HepG2 (cell line): ENCODE measurements around the gene LSM5.

Experiments used
- CBX2 ChIP-seq, 2 experiments: fragments of 200-600 bp in 1 of 2; sonication (generic); formaldehyde crosslinking in 1 of 2; IDR thresholded peaks; 2 replicates each; pipeline versions ENCODE4 v1.7.0 to v1.8.1; 2018 to 2022; ENCODE audit warnings: low read depth in 2 of 2, low read length in 1 of 2, mild to moderate bottlenecking in 1 of 2, missing genetic modification reagents in 1 of 2
- EP300 ChIP-seq, 3 experiments: sonication (generic) in 1 of 3; formaldehyde crosslinking in 1 of 3; IDR thresholded peaks; 2 replicates each; pipeline versions ENCODE4 v1.5.1 to v1.6.1; 2011 to 2020; ENCODE audit warnings: low read depth in 2 of 3, low read length in 2 of 3, borderline replicate concordance in 1 of 3, improper control_type of control experiment in 1 of 3, mild to moderate bottlenecking in 1 of 3, missing genetic modification reagents in 1 of 3, moderate library complexity in 1 of 3
- KLF9 ChIP-seq: IDR thresholded peaks from 2 replicates; pipeline ENCODE4 v1.6.1; 2016; ENCODE audit warnings: low read depth
- SMARCC2 ChIP-seq: fragments of 450-650 bp; IDR thresholded peaks from 2 replicates; pipeline ENCODE4 v1.6.1; 2017; ENCODE audit warnings: antibody characterized with exemption, mild to moderate bottlenecking
- YY1 ChIP-seq: IDR thresholded peaks from 2 replicates; pipeline ENCODE4 v1.6.1; 2011; ENCODE audit warnings: low read length, low read depth, moderate library complexity, mild to moderate bottlenecking; ENCODE audit not compliant: insufficient read depth, insufficient replicate concordance
- ZBTB42 ChIP-seq: sonication (generic); formaldehyde crosslinking; IDR thresholded peaks from 2 replicates; pipeline ENCODE4 v1.5.0; 2020; ENCODE audit warnings: mild to moderate bottlenecking, missing genetic modification reagents
- ZNF549 ChIP-seq: sonication (generic); formaldehyde crosslinking; IDR thresholded peaks from 2 replicates; pipeline ENCODE4 v1.5.0; 2020; ENCODE audit warnings: missing genetic modification reagents
- ZNF720 ChIP-seq: sonication (generic); formaldehyde crosslinking; IDR thresholded peaks from 2 replicates; pipeline ENCODE4 v1.4.0; 2020; ENCODE audit warnings: missing genetic modification reagents
- TF ChIP-seq, protein P1 (sequence below): sonication (generic); formaldehyde crosslinking; IDR thresholded peaks from 2 replicates; pipeline ENCODE4 v1.4.0; 2020; ENCODE audit warnings: missing genetic modification reagents, borderline replicate concordance
- TF ChIP-seq, protein P2 (sequence below): sonication (generic); formaldehyde crosslinking; IDR thresholded peaks from 2 replicates; pipeline ENCODE4 v1.5.0; 2020; ENCODE audit warnings: mild to moderate bottlenecking, missing genetic modification reagents, moderate library complexity
- TF ChIP-seq, protein P3 (sequence below): IDR thresholded peaks from 2 replicates; pipeline ENCODE4 v1.6.1; 2016
- TF ChIP-seq, protein P4 (sequence below): sonication (generic); formaldehyde crosslinking; conservative IDR thresholded peaks from 2 replicates; pipeline ENCODE4 v1.4.0; 2020; ENCODE audit warnings: missing genetic modification reagents
- TF ChIP-seq, protein P5 (sequence below): sonication (generic); formaldehyde crosslinking; IDR thresholded peaks from 2 replicates; pipeline ENCODE4 v1.4.0; 2020; ENCODE audit warnings: missing genetic modification reagents, borderline replicate concordance
- TF ChIP-seq, protein P6 (sequence below): sonication (generic); formaldehyde crosslinking; IDR thresholded peaks from 2 replicates; pipeline ENCODE4 v1.4.0; 2020; ENCODE audit warnings: mild to moderate bottlenecking, missing genetic modification reagents

DNA sequence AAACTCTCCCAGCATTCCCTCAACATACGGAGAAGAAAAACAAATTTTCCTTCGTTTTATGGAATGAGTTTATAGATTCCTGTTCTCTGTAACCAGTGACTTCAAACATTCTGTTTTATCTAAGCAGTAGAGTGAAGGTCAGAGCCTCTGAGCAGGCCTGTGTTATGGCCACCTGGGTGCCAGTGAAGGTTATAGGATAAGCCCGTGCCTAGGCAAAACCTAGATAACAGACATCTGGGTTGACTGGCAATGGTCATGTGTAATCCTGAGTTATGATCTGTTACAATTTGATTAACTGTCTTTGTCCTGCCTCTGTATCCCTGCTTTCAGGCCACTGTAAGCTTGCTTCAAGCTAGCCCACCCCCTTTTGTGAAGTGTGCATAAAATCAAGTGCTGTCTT is 8.3 kb downstream of the LSM5 start:
- TF ChIP-seq, protein P1, sequence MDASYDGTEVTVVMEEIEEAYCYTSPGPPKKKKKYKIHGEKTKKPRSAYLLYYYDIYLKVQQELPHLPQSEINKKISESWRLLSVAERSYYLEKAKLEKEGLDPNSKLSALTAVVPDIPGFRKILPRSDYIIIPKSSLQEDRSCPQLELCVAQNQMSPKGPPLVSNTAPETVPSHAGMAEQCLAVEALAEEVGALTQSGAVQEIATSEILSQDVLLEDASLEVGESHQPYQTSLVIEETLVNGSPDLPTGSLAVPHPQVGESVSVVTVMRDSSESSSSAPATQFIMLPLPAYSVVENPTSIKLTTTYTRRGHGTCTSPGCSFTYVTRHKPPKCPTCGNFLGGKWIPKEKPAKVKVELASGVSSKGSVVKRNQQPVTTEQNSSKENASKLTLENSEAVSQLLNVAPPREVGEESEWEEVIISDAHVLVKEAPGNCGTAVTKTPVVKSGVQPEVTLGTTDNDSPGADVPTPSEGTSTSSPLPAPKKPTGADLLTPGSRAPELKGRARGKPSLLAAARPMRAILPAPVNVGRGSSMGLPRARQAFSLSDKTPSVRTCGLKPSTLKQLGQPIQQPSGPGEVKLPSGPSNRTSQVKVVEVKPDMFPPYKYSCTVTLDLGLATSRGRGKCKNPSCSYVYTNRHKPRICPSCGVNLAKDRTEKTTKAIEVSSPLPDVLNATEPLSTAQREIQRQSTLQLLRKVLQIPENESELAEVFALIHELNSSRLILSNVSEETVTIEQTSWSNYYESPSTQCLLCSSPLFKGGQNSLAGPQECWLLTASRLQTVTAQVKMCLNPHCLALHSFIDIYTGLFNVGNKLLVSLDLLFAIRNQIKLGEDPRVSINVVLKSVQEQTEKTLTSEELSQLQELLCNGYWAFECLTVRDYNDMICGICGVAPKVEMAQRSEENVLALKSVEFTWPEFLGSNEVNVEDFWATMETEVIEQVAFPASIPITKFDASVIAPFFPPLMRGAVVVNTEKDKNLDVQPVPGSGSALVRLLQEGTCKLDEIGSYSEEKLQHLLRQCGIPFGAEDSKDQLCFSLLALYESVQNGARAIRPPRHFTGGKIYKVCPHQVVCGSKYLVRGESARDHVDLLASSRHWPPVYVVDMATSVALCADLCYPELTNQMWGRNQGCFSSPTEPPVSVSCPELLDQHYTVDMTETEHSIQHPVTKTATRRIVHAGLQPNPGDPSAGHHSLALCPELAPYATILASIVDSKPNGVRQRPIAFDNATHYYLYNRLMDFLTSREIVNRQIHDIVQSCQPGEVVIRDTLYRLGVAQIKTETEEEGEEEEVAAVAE (CRISPR knock-in tag) = no peak
- TF ChIP-seq, protein P2, sequence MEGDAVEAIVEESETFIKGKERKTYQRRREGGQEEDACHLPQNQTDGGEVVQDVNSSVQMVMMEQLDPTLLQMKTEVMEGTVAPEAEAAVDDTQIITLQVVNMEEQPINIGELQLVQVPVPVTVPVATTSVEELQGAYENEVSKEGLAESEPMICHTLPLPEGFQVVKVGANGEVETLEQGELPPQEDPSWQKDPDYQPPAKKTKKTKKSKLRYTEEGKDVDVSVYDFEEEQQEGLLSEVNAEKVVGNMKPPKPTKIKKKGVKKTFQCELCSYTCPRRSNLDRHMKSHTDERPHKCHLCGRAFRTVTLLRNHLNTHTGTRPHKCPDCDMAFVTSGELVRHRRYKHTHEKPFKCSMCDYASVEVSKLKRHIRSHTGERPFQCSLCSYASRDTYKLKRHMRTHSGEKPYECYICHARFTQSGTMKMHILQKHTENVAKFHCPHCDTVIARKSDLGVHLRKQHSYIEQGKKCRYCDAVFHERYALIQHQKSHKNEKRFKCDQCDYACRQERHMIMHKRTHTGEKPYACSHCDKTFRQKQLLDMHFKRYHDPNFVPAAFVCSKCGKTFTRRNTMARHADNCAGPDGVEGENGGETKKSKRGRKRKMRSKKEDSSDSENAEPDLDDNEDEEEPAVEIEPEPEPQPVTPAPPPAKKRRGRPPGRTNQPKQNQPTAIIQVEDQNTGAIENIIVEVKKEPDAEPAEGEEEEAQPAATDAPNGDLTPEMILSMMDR = no peak
- TF ChIP-seq KLF9 (no peak), YY1 (no peak), CBX2 (IDR thresholded peaks at IDR 0.05; ENCODE audit: low read depth, low read length) (no peak), CBX2 (CRISPR knock-in tag; IDR thresholded peaks at IDR 0.05; ENCODE audit: low read depth) (no peak), ZBTB42 (no peak), SMARCC2 (no peak), EP300 (IDR thresholded peaks at IDR 0.05; ENCODE audit: low read depth in 2 of 2, low read length in 2 of 2) (no peak), EP300 (CRISPR knock-in tag; IDR thresholded peaks at IDR 0.05; ENCODE audit: borderline replicate concordance) (no peak), ZNF549 (CRISPR knock-in tag) (no peak), ZNF720 (CRISPR knock-in tag) (no peak)
- TF ChIP-seq, protein P3, sequence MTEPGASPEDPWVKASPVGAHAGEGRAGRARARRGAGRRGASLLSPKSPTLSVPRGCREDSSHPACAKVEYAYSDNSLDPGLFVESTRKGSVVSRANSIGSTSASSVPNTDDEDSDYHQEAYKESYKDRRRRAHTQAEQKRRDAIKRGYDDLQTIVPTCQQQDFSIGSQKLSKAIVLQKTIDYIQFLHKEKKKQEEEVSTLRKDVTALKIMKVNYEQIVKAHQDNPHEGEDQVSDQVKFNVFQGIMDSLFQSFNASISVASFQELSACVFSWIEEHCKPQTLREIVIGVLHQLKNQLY = no peak
- TF ChIP-seq, protein P4, sequence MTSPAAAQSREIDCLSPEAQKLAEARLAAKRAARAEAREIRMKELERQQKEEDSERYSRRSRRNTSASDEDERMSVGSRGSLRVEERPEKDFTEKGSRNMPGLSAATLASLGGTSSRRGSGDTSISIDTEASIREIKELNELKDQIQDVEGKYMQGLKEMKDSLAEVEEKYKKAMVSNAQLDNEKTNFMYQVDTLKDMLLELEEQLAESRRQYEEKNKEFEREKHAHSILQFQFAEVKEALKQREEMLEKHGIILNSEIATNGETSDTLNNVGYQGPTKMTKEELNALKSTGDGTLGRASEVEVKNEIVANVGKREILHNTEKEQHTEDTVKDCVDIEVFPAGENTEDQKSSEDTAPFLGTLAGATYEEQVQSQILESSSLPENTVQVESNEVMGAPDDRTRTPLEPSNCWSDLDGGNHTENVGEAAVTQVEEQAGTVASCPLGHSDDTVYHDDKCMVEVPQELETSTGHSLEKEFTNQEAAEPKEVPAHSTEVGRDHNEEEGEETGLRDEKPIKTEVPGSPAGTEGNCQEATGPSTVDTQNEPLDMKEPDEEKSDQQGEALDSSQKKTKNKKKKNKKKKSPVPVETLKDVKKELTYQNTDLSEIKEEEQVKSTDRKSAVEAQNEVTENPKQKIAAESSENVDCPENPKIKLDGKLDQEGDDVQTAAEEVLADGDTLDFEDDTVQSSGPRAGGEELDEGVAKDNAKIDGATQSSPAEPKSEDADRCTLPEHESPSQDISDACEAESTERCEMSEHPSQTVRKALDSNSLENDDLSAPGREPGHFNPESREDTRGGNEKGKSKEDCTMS (CRISPR knock-in tag) = no peak
- TF ChIP-seq, protein P5, sequence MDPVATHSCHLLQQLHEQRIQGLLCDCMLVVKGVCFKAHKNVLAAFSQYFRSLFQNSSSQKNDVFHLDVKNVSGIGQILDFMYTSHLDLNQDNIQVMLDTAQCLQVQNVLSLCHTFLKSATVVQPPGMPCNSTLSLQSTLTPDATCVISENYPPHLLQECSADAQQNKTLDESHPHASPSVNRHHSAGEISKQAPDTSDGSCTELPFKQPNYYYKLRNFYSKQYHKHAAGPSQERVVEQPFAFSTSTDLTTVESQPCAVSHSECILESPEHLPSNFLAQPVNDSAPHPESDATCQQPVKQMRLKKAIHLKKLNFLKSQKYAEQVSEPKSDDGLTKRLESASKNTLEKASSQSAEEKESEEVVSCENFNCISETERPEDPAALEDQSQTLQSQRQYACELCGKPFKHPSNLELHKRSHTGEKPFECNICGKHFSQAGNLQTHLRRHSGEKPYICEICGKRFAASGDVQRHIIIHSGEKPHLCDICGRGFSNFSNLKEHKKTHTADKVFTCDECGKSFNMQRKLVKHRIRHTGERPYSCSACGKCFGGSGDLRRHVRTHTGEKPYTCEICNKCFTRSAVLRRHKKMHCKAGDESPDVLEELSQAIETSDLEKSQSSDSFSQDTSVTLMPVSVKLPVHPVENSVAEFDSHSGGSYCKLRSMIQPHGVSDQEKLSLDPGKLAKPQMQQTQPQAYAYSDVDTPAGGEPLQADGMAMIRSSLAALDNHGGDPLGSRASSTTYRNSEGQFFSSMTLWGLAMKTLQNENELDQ (CRISPR knock-in tag) = no peak
- TF ChIP-seq, protein P6, sequence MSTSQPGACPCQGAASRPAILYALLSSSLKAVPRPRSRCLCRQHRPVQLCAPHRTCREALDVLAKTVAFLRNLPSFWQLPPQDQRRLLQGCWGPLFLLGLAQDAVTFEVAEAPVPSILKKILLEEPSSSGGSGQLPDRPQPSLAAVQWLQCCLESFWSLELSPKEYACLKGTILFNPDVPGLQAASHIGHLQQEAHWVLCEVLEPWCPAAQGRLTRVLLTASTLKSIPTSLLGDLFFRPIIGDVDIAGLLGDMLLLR (CRISPR knock-in tag) = no peak
